Measurements from ENCODE around the gene SYCE1L. TPM values are rescaled to one million over a fixed set of nuclear protein-coding genes. Genes with fewer than 3 reads are reported as not detected.

SYCE1L gene
- total RNA-seq, 2 experiments from 2014 or later, result 5.0 to 6.9 TPM

DNA sequence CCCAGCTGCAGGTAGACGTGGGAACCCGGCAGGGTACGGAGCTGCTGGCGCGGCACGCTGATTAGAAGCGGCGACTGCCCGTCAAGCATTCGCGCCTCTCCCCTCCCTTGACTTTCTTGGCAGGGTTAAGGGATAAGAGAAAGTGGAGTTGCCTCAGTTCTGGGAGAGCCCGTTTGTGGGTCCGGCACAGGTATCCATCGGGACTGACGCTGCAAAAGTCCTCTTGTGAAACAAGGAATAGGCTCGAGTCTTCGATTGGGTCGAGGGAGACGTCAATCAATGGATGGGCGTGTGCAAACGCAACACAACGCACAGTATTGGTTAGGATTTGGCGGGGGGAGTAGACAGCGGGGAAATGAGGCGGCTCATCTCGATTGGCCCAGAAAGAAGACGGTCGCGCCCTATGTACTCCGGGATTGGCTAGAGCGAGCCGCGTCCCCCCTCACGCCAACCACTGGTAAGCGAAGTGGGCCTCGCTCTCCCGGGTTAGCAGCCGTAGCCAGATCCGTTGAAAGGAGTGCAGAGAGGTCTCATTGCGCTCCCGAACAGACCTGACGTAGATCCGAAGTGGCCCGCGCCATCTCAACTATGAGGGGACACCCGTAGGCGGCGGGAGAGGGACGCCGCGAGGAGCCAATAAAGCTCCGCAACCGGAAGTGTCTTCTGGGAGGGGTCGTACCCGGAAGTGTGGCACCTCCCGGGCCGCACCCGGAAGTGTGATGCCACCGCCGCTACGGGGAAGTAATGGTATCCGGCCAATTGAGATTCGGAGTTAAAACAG is 8.5 kb upstream of the SYCE1L start, which contains the start of gene MON1B:
Gene MON1B (plus strand): TSS at position 713 of the 781 bp plus-strand sequence. CDS start 296 bp downstream, outside the sequence.
- Mint-ChIP-seq H3K27ac (peak within 1 kb of the TSS; percentile 99), H3K27me3 (no peaks in the 10 kb centered on the region), H3K4me1 (peaks cover 37% of the 10 kb centered on the region), H3K4me3 (peak within 1 kb of the TSS; percentile 98), H3K36me3 (peaks cover 34% of the 10 kb centered on the region), H3K9me3 (no peaks in the 10 kb centered on the region)
- DNase-seq, result peak; percentile 92

DNA sequence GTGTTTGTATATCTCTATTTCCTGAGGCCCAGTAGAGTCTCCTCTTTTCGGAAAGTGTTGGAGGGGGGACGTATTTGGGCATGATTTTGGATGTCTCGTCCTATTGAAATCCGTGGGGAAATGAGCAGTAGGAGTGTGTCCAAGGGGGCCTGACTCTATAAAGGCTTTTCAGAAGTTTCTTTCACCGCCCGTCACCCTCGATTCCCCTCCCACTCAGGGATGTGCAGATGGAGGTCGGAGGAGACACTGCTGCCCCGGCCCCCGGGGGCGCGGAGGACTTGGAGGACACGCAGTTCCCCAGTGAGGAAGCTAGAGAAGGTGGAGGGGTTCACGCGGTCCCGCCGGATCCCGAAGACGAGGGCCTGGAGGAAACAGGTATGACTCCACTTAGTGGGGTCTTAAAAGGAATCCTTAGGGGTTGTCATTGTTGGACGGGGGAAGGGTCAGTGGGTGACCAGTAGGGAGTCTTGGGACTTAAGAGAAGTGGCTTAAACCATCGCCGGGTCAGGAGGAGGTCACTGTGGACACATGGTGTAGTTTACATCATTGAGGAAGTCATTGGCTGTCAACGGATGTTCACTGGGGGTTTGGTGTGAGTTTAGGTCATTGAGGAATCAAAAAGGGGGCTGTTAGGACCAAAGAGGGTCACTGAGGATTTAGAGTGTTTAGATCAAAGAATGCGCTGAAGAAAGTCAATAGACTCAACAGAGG is 7.8 kb upstream of the SYCE1L start:
- H3K27me3 Mint-ChIP-seq, result no peaks in the 10 kb centered on the region
- peaks cover 39% of the 10 kb centered on the region for H3K4me1 Mint-ChIP-seq
- H3K4me3 Mint-ChIP-seq, result peak overlapping the region; percentile 98
- peak overlapping the region; percentile 99 for H3K27ac Mint-ChIP-seq
- no peaks in the 10 kb centered on the region for H3K9me3 Mint-ChIP-seq
- peak; percentile 23 for DNase-seq
- peaks cover 36% of the 10 kb centered on the region for H3K36me3 Mint-ChIP-seq

DNA sequence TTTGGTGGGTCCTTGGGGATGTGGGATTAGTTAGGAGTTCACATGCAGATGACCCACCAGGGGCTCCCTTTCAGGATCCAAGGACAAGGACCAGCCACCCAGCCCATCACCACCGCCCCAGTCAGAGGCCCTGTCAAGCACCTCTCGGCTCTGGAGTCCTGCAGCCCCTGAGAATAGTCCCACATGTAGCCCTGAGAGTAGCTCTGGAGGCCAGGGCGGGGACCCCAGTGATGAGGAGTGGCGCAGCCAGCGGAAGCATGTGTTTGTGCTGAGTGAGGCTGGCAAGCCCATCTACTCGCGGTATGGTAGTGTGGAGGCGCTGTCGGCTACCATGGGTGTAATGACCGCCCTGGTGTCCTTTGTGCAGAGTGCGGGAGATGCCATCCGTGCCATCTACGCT is 5.8 kb upstream of the SYCE1L start:
- H3K9me3 Mint-ChIP-seq, result no peaks in the 10 kb centered on the region
- H3K27ac Mint-ChIP-seq, result no peak overlapping the region
- H3K27me3 Mint-ChIP-seq, result no peaks in the 10 kb centered on the region
- no peak for DNase-seq
- H3K4me1 Mint-ChIP-seq, result peaks cover 39% of the 10 kb centered on the region
- no peak overlapping the region for H3K4me3 Mint-ChIP-seq
- H3K36me3 Mint-ChIP-seq, result peaks cover 39% of the 10 kb centered on the region

DNA sequence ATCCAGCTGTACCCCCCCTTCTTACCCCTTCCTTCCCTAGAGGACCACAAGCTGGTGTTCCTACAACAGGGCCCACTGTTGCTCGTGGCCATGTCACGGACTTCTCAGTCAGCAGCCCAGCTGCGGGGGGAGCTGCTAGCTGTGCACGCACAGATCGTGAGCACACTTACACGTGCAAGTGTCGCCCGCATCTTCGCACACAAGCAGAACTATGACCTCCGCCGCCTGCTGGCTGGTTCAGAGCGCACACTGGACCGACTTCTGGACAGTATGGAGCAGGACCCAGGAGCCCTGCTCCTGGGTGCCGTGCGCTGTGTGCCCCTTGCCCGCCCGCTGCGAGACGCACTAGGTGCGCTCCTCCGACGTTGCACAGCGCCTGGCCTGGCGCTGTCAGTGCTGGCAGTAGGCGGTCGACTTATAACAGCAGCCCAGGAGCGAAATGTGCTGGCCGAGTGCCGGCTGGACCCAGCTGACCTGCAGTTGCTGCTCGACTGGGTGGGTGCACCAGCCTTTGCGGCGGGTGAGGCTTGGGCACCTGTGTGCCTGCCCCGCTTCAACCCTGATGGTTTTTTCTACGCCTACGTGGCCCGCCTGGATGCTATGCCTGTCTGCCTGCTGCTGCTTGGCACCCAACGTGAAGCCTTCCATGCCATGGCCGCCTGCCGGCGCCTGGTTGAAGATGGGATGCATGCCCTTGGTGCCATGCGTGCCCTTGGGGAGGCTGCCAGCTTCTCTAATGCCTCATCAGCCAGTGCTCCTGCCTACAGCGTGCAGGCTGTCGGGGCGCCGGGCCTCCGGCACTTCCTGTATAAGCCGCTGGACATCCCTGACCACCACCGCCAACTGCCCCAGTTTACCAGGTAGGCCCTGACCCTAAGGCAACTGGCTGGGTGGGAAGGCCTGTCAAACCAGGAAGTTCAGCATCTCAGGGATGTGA is 4.6 kb upstream of the SYCE1L start:
- Mint-ChIP-seq H3K4me1 (peaks cover 31% of the 10 kb centered on the region), H3K4me3 (no peak overlapping the region), H3K27ac (peak overlapping the region; percentile 54), H3K9me3 (no peaks in the 10 kb centered on the region), H3K27me3 (no peaks in the 10 kb centered on the region), H3K36me3 (peaks cover 40% of the 10 kb centered on the region)
- no peak for DNase-seq

DNA sequence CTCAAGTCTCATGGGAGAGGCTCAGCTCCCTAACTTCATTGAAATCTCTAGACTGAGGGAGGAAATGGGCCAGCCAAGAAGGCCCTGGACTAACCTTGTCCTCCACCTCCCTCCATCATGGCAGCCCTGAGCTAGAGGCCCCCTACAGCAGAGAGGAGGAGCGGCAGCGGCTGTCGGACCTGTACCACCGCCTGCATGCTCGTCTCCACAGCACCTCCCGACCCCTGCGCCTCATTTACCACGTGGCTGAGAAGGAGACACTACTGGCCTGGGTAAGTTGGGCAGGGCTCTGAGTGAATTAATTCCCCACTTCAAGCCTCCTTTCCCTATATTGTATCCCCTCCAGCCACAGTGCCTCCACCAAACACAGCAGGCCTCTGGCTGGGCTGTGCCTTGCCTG is 3.8 kb upstream of the SYCE1L start:
- Mint-ChIP-seq H3K4me1 (peaks cover 31% of the 10 kb centered on the region), H3K36me3 (peaks cover 42% of the 10 kb centered on the region), H3K4me3 (no peak overlapping the region), H3K27ac (no peak overlapping the region), H3K27me3 (no peaks in the 10 kb centered on the region), H3K9me3 (no peaks in the 10 kb centered on the region)
- no peak for DNase-seq

DNA sequence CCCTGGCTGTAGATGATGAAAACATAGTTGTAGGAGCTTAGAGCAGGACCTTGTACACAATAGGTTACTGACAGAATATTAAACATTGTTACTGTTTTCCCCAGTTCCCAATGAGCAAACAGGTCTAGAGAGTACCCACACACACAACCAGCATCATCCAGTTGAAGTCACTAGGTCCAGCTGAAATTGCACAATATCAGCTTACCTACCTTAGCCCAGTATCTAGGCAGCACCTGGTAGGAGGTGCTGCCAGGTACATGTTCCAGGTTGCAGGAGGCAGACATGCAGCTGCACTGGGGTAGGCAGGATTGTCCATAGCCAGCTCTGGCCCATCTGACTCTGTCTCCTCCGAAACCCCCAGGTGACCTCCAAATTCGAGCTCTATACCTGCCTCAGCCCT is 1.5 kb upstream of the SYCE1L start:
- Mint-ChIP-seq H3K9me3 (no peaks in the 10 kb centered on the region), H3K4me1 (peaks cover 17% of the 10 kb centered on the region), H3K4me3 (no peak overlapping the region), H3K27ac (no peak overlapping the region), H3K27me3 (no peaks in the 10 kb centered on the region), H3K36me3 (peaks cover 30% of the 10 kb centered on the region)
- no peak for DNase-seq

DNA sequence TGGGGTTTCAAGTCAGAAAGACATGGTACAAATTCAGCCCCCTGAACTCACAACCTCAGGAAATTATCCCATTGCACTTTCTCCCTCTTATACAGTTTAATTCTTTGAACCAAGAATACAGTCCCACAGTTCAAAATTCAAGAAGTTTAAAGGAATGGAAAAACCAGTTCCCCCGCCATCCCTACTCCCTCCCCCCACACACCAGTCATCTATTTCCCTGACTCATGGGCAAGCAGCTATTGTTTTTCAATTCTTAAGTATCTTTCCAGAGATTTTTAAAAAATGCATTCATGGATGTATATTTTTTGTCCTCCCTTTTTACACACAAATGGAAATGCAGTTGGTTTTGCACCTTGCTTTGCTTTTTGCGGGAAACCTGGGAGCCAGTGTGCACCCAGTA is 7.3 kb downstream of the SYCE1L start:
- DNase-seq, result no peak
- no peaks in the 10 kb centered on the region for H3K27me3 Mint-ChIP-seq
- peaks cover under 1% of the 10 kb centered on the region for H3K4me1 Mint-ChIP-seq
- no peak overlapping the region for H3K27ac Mint-ChIP-seq
- no peaks in the 10 kb centered on the region for H3K36me3 Mint-ChIP-seq
- H3K9me3 Mint-ChIP-seq, result no peaks in the 10 kb centered on the region
- H3K4me3 Mint-ChIP-seq, result no peak overlapping the region

DNA sequence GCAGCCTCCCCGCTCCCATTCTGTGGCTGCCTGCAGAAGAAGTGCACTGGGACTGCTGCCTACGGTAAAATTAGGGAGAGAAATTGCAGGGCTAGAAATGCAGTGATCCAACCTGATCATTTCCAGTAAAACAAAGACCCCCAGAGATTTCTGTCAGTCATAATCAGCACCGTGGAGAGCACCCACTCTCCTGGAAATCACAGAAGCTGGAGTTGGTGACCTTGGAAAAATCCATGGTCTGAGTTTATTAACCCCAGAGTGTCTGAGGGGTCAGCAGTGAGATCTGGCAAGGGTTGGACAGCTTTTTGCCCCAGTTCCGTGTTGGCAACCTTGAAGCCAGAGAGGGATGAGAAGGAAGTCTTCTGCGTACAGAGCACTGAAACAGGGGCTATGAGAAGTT is 7.8 kb downstream of the SYCE1L start:
- Mint-ChIP-seq H3K9me3 (no peaks in the 10 kb centered on the region), H3K27me3 (no peaks in the 10 kb centered on the region), H3K4me1 (peaks cover 3% of the 10 kb centered on the region), H3K4me3 (no peak overlapping the region), H3K36me3 (no peaks in the 10 kb centered on the region), H3K27ac (no peak overlapping the region)
- DNase-seq, result no peak

DNA sequence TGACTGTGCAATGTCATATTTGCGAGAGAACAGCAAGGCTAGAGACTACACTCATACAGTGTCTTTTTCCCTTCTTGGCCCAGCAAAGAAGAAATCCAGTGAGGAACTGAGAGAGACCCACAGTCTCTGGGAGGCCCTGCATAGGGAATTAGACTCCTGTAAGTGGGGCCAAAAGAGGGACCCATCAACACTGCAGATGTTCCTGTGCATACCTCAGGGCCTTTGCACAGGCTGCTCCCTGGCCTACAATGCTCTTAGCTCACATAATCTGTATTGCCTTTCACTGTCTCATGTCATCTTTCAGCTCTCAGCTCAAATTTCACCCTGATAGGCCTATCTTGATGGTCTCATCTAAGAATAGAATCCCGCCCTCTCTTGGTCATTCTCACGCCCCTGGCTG is 9.2 kb downstream of the SYCE1L start:
- peaks cover 7% of the 10 kb centered on the region for H3K4me1 Mint-ChIP-seq
- no peak for DNase-seq
- no peaks in the 10 kb centered on the region for H3K9me3 Mint-ChIP-seq
- H3K27ac Mint-ChIP-seq, result no peak overlapping the region
- H3K27me3 Mint-ChIP-seq, result no peaks in the 10 kb centered on the region
- no peak overlapping the region for H3K4me3 Mint-ChIP-seq
- H3K36me3 Mint-ChIP-seq, result peaks cover 2% of the 10 kb centered on the region

DNA sequence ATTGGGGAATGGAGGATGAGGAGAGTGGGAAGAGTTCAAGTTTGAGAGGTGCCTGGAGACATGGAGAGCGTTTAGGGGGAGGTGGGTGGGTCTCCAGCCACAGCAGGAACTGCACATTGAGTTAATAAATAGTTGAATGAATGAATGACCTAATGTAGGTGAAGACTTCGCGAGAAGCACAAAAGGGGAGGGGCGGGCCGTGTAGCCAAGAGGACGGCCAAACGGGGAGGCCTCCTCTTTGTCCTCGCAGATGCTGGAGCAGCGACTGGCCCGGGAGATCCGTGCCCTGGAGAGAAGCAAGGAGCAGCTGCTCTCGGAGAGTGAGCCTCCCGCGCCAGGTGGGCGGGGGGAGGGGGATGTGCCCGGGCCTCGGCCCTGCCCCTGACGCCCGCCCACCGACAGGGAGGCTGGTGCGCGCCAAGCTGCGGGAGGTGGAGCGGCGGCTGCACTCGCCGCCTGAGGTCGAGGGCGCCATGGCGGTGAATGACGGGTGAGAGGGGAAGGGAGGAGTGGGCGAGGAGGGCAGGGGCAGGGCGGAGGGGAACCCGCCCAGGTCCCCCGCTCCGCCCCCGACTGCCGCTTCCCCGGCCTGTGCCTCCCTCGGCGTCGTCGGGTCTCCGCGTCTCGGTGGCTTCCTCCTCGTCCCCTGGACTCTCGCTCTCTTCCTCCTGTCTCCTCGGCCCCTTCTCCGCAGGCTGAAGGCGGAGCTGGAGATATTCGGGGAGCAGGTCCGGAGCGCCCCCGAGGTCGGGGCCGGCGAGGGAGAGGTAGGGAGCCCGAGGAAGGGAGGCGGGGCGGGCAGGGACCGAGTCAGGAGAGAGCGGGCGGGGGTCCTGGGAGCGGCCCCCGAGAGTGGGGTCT is 12.9 kb downstream of the SYCE1L start:
- Mint-ChIP-seq H3K4me3 (peak overlapping the region; percentile 80), H3K9me3 (no peaks in the 10 kb centered on the region), H3K36me3 (peaks cover 5% of the 10 kb centered on the region), H3K4me1 (peaks cover 11% of the 10 kb centered on the region), H3K27ac (peak overlapping the region; percentile 34), H3K27me3 (no peaks in the 10 kb centered on the region)
- peak; percentile 82 for DNase-seq

DNA sequence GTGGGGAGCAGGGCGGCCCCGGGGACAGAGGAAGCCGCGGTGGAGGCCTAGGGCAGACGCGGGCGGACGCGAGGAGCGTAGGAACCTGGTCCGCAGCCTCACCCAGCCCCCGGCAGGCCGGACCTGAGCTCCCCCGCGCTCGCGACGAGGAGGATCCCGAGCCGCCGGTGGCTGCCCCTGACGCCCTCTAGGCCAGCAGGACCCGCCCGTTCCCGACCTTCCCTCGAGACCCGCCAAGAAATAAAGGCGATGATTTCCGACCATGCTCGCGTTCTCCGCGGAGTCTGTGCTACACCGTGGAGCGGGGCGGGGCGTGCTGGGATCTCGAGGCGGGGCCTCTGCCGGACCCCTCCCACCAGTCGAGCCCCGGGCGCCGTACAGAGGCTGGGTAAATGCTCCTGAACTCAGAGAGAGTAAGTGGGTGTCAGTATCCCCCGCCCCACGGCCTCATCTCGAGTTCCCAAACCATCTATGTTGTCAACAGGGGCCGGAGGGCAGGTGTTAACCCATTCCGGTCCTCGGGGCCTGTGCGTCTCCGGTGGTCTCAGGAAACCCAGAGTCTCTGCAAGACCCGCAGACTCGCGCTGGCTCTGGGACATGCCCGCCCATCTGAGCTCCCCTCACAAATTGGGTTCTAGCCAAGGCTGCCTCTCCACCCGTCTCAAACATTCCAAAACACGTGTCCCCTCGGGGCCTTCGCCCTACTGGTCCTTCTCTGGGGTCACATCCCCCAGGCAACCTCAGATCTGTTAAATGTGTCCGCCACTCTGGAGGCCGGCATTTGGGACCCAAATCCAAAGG is 13.7 kb downstream of the SYCE1L start:
- H3K4me3 Mint-ChIP-seq, result peak overlapping the region; percentile 75
- H3K9me3 Mint-ChIP-seq, result no peaks in the 10 kb centered on the region
- peak overlapping the region; percentile 62 for H3K27ac Mint-ChIP-seq
- peaks cover 11% of the 10 kb centered on the region for H3K4me1 Mint-ChIP-seq
- H3K27me3 Mint-ChIP-seq, result no peaks in the 10 kb centered on the region
- peak; percentile 78 for DNase-seq
- H3K36me3 Mint-ChIP-seq, result peaks cover 5% of the 10 kb centered on the region

DNA sequence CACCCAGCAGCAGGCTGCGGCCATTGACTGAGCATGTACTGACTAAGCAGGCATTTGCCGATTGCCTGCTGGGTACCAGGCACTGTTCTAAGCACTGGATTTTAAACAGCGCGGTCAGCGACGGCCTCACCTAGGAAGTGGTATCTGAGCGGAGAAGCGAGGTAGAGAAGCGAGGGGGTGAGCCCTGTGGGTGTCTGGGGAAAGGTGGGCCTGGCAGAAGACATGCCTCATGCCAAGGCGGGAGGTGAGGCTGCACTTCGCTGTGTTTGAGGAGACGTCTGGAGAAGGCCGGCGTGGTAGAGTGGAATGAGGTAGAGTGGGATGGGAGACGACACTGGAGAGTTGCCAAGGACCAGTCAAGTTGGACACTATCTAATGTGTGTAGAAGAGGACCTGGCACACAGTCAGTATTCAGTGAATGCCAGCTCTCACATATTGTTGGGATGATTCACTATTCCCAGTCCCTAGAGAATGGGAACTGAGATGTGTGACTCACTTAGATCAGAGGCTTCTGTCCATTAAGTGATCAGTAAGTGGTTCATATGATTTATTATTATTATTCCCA is 14.4 kb downstream of the SYCE1L start:
- Mint-ChIP-seq H3K4me3 (peak overlapping the region; percentile 75), H3K4me1 (peaks cover 11% of the 10 kb centered on the region), H3K27me3 (no peaks in the 10 kb centered on the region), H3K36me3 (peaks cover 5% of the 10 kb centered on the region), H3K27ac (no peak overlapping the region), H3K9me3 (no peaks in the 10 kb centered on the region)
- no peak for DNase-seq

DNA sequence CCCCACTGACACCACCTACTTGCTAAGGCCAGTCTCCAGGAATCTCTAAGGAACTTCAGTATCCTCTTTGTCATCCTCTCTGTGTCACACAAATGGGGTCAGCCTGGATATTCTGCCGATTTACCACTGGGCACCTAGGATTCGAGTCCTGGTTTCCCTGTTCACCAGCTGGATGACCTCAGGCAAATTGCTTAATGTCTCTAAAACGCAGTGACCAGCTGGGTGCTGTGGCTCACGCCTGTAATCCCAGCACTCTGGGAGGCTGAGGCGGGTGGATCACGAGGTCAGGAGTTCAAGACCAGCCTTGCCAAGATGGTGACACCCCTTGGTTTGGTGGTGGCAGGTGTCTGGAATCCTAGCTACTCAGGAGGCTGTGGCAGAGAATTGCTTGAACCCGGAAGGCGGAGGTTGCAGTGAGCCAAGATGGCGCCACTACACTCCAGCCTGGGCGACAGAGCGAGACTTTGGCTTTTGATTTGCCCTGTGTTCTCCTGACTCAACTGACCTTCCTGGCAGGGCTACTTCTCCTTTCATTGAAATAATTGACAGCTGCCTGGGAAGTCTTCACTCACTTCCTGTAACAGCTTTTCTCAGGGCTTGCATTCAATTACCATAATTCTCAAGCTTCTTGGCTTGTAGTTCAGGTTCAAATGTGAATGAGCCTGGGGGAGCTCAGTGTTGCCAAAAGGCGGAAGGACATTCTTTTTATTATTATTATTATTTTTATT is 15.4 kb downstream of the SYCE1L start:
- Mint-ChIP-seq H3K4me1 (peaks cover 11% of the 10 kb centered on the region), H3K27me3 (no peaks in the 10 kb centered on the region), H3K27ac (no peak overlapping the region), H3K4me3 (no peak overlapping the region), H3K9me3 (no peaks in the 10 kb centered on the region), H3K36me3 (peaks cover 5% of the 10 kb centered on the region)
- no peak for DNase-seq

All from activated naive CD8-positive, alpha-beta T cell treated with anti-CD3 and anti-CD28 coated beads for 36 hours (primary cell).